Sigmoid colon (tissue), 7 donors: Measurements from ENCODE around the gene CUX1. TPM values are rescaled to one million over a fixed set of nuclear protein-coding genes. Genes with fewer than 3 reads are reported as not detected.

Experiments used
- DNase-seq: peaks from one replicate; pipeline ENCODE4 v3.0.0-alpha.2; 2019
- H3K27ac ChIP-seq, 4 donors: fragments of 200-600 bp; sonication (generic); one replicate each; pipeline ENCODE4 v1.5.1; 2016 to 2019; ENCODE audit warnings: mild to moderate bottlenecking in 1 of 4
- H3K27me3 ChIP-seq, 3 donors: fragments of 200-600 bp; sonication (generic); one replicate each; pipeline ENCODE4 v1.5.1; 2019; ENCODE audit warnings: mild to moderate bottlenecking in 1 of 3
- H3K36me3 ChIP-seq, 4 donors: fragments of 200-600 bp; sonication (generic); one replicate each; pipeline ENCODE4 v1.5.1; 2016 to 2019
- H3K4me1 ChIP-seq, 4 donors: fragments of 200-600 bp; sonication (generic); one replicate each; pipeline ENCODE4 v1.5.1; 2017 to 2019
- H3K4me3 ChIP-seq, 4 donors: fragments of 200-600 bp; sonication (generic); one replicate each; pipeline ENCODE4 v1.5.1; 2017 to 2019; ENCODE audit warnings: mild to moderate bottlenecking in 2 of 4, moderate library complexity in 1 of 4
- H3K9me3 ChIP-seq, 4 donors: fragments of 200-600 bp in 3 of 4; sonication (generic) in 3 of 4; one replicate each; pipeline versions ENCODE4 v1.5.1 to v1.6.1; 2013 to 2019
- CTCF ChIP-seq, 4 experiments: fragments of 450-650 bp in 3 of 4; fragments of 200-600 bp in 1 of 4; IDR thresholded peaks; one replicate each; pipeline ENCODE4 v1.5.1; 2016 to 2019; ENCODE audit warnings: antibody characterized with exemption in 4 of 4, mild to moderate bottlenecking in 3 of 4, moderate library complexity in 2 of 4
- EP300 ChIP-seq, 4 donors: sonication (generic); formaldehyde crosslinking; IDR thresholded peaks; one replicate each; pipeline ENCODE4 v1.6.1; 2017; ENCODE audit warnings: antibody characterized with exemption in 4 of 4
- POLR2A ChIP-seq, 2 donors: fragments of 450-650 bp; IDR thresholded peaks; one replicate each; pipeline ENCODE4 v1.6.1; 2016; ENCODE audit warnings: antibody characterized with exemption in 2 of 2, mild to moderate bottlenecking in 2 of 2, moderate library complexity in 2 of 2
- POLR2AphosphoS5 ChIP-seq, 4 donors: sonication (generic); formaldehyde crosslinking; IDR thresholded peaks; one replicate each; pipeline ENCODE4 v1.6.1; 2017; ENCODE audit warnings: antibody characterized with exemption in 4 of 4
- WGBS, 2 donors: extraction: QIAGEN DNeasy Blood & Tissue Kit; methylation state at CpG; one replicate each; pipeline ENCODE4 v1.1.7; 2013; 5-methylcytosine and 5-hydroxymethylcytosine counted together
- intact Hi-C: fragments of 100-400 bp; cut with DNase I; formaldehyde crosslinking; loops from one replicate; pipeline ENCODE4 v1.15.1; 2023
- polyA plus RNA-seq, 3 donors: library from polyadenylated mRNA; stranded (reverse); fragments of 200-250 nt; gene quantifications; one replicate each; pipeline ENCODE4 v1.2.3, GENCODE V29; 2013
- total RNA-seq, 4 donors: library from RNA; depleted of rRNA; stranded (reverse); fragments of >200 nt; gene quantifications; one replicate each; pipeline ENCODE4 v1.1.0, GENCODE V29; 2016
- donor health status: healthy with polysubstance abuse.
- donor health status: Bipolar disorder and iron deficiency.
- donor health status: healthy.

Gene CUX1
- total and polyA plus RNA-seq, 7 donors: 46.7 to 127 (median 49.9) TPM

- Histone ChIP-seq H3K4me1 (peaks cover 0 to 14% (median 2%) of the 10 kb centered on the region in 4 donors), H3K27ac (no peak overlapping the region), H3K36me3 (peaks cover 0 to 62% (median 14%) of the 10 kb centered on the region in 4 donors), H3K4me3 (no peak overlapping the region), H3K9me3 (no peaks in the 10 kb centered on the region), H3K27me3 (no peaks in the 10 kb centered on the region)
- WGBS, 2 donors: 94 to 98% methylated on average over 3 of the region's 3 CpGs
- no peak for TF ChIP-seq EP300 (IDR thresholded peaks at IDR 0.05)
- no peak for TF ChIP-seq CTCF (IDR thresholded peaks at IDR 0.05)
- no peak for TF ChIP-seq POLR2AphosphoS5 (IDR thresholded peaks at IDR 0.05)
- TF ChIP-seq POLR2A (IDR thresholded peaks at IDR 0.05): no peak
- DNase-seq: no peak
- intact Hi-C loops: no loop called here
Observed at GRCh38 chr7:102099474-102099873, 282.0 kb downstream of the CUX1 start.

GRCh38 chr7:102101111-102101551 lies 283.7 kb downstream of the CUX1 start:
- intact Hi-C loops: no loop called here
- H3K36me3 ChIP-seq: peaks cover 0 to 74% (median 19%) of the 10 kb centered on the region in 4 donors
- 89 to 93% methylated on average over 7 of the region's 7 CpGs for WGBS, 2 donors
- no peak overlapping the region for H3K27ac ChIP-seq
- no peak overlapping the region for H3K4me3 ChIP-seq
- no peak for DNase-seq
- H3K9me3 ChIP-seq: no peaks in the 10 kb centered on the region
- H3K4me1 ChIP-seq: no peaks in the 10 kb centered on the region
- no peak for TF ChIP-seq EP300 (IDR thresholded peaks at IDR 0.05)
- TF ChIP-seq CTCF (IDR thresholded peaks at IDR 0.05): no peak
- TF ChIP-seq POLR2AphosphoS5 (IDR thresholded peaks at IDR 0.05): no peak
- no peak for TF ChIP-seq POLR2A (IDR thresholded peaks at IDR 0.05)
- H3K27me3 ChIP-seq: no peaks in the 10 kb centered on the region

GRCh38 chr7:102101926-102102325 lies 284.5 kb downstream of the CUX1 start:
- Histone ChIP-seq H3K4me3 (no peak overlapping the region), H3K9me3 (no peaks in the 10 kb centered on the region), H3K4me1 (peaks cover 0 to 4% (median 0%) of the 10 kb centered on the region in 4 donors), H3K36me3 (peaks cover 0 to 81% (median 19%) of the 10 kb centered on the region in 4 donors), H3K27ac (no peak overlapping the region), H3K27me3 (no peaks in the 10 kb centered on the region)
- intact Hi-C loops: no loop called here
- no peak for TF ChIP-seq POLR2AphosphoS5 (IDR thresholded peaks at IDR 0.05)
- no peak for TF ChIP-seq CTCF (IDR thresholded peaks at IDR 0.05)
- no peak for TF ChIP-seq POLR2A (IDR thresholded peaks at IDR 0.05)
- no peak for TF ChIP-seq EP300 (IDR thresholded peaks at IDR 0.05)
- no peak for DNase-seq
- WGBS, 2 donors: 88 to 94% methylated on average over 11 of the region's 11 CpGs

GRCh38 chr7:102103027-102103372 lies 285.6 kb downstream of the CUX1 start:
- TF ChIP-seq POLR2A (IDR thresholded peaks at IDR 0.05) (no peak), POLR2AphosphoS5 (IDR thresholded peaks at IDR 0.05) (no peak), EP300 (IDR thresholded peaks at IDR 0.05) (no peak), CTCF (IDR thresholded peaks at IDR 0.05) (no peak)
- 95 to 96% methylated on average over 5 of the region's 5 CpGs for WGBS, 2 donors
- Histone ChIP-seq H3K9me3 (no peaks in the 10 kb centered on the region), H3K36me3 (peaks cover 0 to 82% (median 16%) of the 10 kb centered on the region in 4 donors), H3K27ac (no peak overlapping the region), H3K4me3 (no peak overlapping the region), H3K27me3 (no peaks in the 10 kb centered on the region), H3K4me1 (peaks cover 0 to 4% (median 0%) of the 10 kb centered on the region in 4 donors)
- intact Hi-C loops: no loop called here
- no peak for DNase-seq

GRCh38 chr7:102104245-102104644 lies 286.8 kb downstream of the CUX1 start:
- intact Hi-C loops: no loop called here
- H3K27me3 ChIP-seq: no peaks in the 10 kb centered on the region

More at GRCh38 chr7:102104245-102104644, 286.8 kb downstream of the CUX1 start:
- H3K36me3 ChIP-seq: peaks cover 0 to 77% (median 14%) of the 10 kb centered on the region in 4 donors
- no peak for DNase-seq
- no peak overlapping the region for H3K4me3 ChIP-seq
- WGBS, 2 donors: 86 to 96% methylated on average over 5 of the region's 5 CpGs
- TF ChIP-seq POLR2AphosphoS5 (IDR thresholded peaks at IDR 0.05): no peak
- TF ChIP-seq EP300 (IDR thresholded peaks at IDR 0.05): no peak
- no peak for TF ChIP-seq POLR2A (IDR thresholded peaks at IDR 0.05)
- no peak for TF ChIP-seq CTCF (IDR thresholded peaks at IDR 0.05)
- no peaks in the 10 kb centered on the region for H3K9me3 ChIP-seq
- no peak overlapping the region for H3K27ac ChIP-seq
- peaks cover 0 to 4% (median 0%) of the 10 kb centered on the region in 4 donors for H3K4me1 ChIP-seq
